GM12878 (cell line): ENCODE data around the gene PDSS1.

Source experiments
- ATF3 ChIP-seq: IDR thresholded peaks from 2 replicates; pipeline ENCODE4 v1.6.1; 2011; ENCODE audit warnings: low read depth, mild to moderate bottlenecking, low read length, moderate library complexity, borderline replicate concordance; ENCODE audit errors: extremely low read depth
- CTCF ChIP-seq, 3 experiments: IDR thresholded peaks in 2 of 3; conservative IDR thresholded peaks in 1 of 3; 2 replicates each; pipeline ENCODE4 v1.5.1; 2011; ENCODE audit warnings: low read depth in 3 of 3, low read length in 3 of 3, mild to moderate bottlenecking in 3 of 3, control low read depth in 2 of 3, moderate library complexity in 2 of 3, inconsistent platforms in 1 of 3, mixed read lengths in 1 of 3; ENCODE audit not compliant: control insufficient read depth in 2 of 3, insufficient read depth in 1 of 3; ENCODE audit errors: extremely low read depth in 1 of 3
- GATAD2B ChIP-seq: fragments of 450-650 bp; conservative IDR thresholded peaks from 2 replicates; pipeline ENCODE4 v1.6.1; 2017; ENCODE audit warnings: low read depth, mild to moderate bottlenecking, moderate library complexity
- HDAC6 ChIP-seq: fragments of 200-600 bp; sonication (generic); IDR thresholded peaks from one replicate; pipeline ENCODE4 v1.8.0; 2017; ENCODE audit warnings: antibody characterized with exemption; ENCODE audit not compliant: unreplicated experiment
- JUNB ChIP-seq: IDR thresholded peaks from 2 replicates; pipeline ENCODE4 v1.6.1; 2016; ENCODE audit warnings: antibody characterized with exemption, mild to moderate bottlenecking
- MAX ChIP-seq: IDR thresholded peaks from 2 replicates; pipeline ENCODE4 v1.6.1; 2012; ENCODE audit warnings: low read depth, low read length, improper control_type of control experiment
- PAX5 ChIP-seq: IDR thresholded peaks from 2 replicates; pipeline ENCODE4 v1.6.1; 2011; ENCODE audit warnings: low read depth, low read length, borderline replicate concordance
- POLR2A ChIP-seq: IDR thresholded peaks from 2 replicates; pipeline ENCODE4 v1.6.1; 2011; ENCODE audit warnings: low read depth, mild to moderate bottlenecking, low read length
- RFX5 ChIP-seq: IDR thresholded peaks from 2 replicates; pipeline ENCODE4 v1.6.1; 2011; ENCODE audit warnings: low read depth, low read length, improper control_type of control experiment
- SMC3 ChIP-seq: IDR thresholded peaks from 2 replicates; pipeline ENCODE4 v1.6.1; 2011; ENCODE audit warnings: low read length, improper control_type of control experiment, borderline replicate concordance
- USF1 ChIP-seq: IDR thresholded peaks from 2 replicates; pipeline ENCODE4 v1.6.1; 2011; ENCODE audit warnings: borderline replicate concordance, low read depth, mild to moderate bottlenecking, moderate library complexity, mixed read lengths, low read length; ENCODE audit not compliant: insufficient read depth; ENCODE audit errors: extremely low read length
- ZNF274 ChIP-seq: IDR thresholded peaks from one replicate; pipeline ENCODE4 v1.8.0; 2011; ENCODE audit not compliant: insufficient read length, insufficient read depth

GRCh38 chr10:26729395-26729794 lies 31.9 kb downstream of the PDSS1 start:
- no peak for TF ChIP-seq PAX5
- TF ChIP-seq CTCF (IDR thresholded peaks at IDR 0.05 in 2 of 3, conservative IDR thresholded peaks at IDR 0.05 in 1 of 3; ENCODE audit: control insufficient read depth in 2 of 3, extremely low read depth in 1 of 3, insufficient read depth in 1 of 3, low read depth in 3 of 3, low read length in 3 of 3): no peak
- no peak for TF ChIP-seq GATAD2B
- no peak for TF ChIP-seq JUNB
- TF ChIP-seq SMC3: no peak
- TF ChIP-seq RFX5: no peak
- no peak for TF ChIP-seq USF1
- TF ChIP-seq POLR2A: no peak
- no peak for TF ChIP-seq ZNF274
- TF ChIP-seq ATF3: no peak
- no peak for TF ChIP-seq HDAC6
- no peak for TF ChIP-seq MAX
